Limb (tissue), 2 donors: Measurements from ENCODE around the gene ZNF408.
"Not testable (repeated sequence)": the region's sequence is repeated elsewhere in the genome, so short reads cannot be mapped to it uniquely, and the experiment has no call there.

Experiments
- DNase-seq, 2 donors: peaks; one replicate each; pipeline ENCODE4 v3.0.0-alpha.2; 2016; ENCODE audit errors: extremely low spot score in 2 of 2

The ZNF408 gene

DNA sequence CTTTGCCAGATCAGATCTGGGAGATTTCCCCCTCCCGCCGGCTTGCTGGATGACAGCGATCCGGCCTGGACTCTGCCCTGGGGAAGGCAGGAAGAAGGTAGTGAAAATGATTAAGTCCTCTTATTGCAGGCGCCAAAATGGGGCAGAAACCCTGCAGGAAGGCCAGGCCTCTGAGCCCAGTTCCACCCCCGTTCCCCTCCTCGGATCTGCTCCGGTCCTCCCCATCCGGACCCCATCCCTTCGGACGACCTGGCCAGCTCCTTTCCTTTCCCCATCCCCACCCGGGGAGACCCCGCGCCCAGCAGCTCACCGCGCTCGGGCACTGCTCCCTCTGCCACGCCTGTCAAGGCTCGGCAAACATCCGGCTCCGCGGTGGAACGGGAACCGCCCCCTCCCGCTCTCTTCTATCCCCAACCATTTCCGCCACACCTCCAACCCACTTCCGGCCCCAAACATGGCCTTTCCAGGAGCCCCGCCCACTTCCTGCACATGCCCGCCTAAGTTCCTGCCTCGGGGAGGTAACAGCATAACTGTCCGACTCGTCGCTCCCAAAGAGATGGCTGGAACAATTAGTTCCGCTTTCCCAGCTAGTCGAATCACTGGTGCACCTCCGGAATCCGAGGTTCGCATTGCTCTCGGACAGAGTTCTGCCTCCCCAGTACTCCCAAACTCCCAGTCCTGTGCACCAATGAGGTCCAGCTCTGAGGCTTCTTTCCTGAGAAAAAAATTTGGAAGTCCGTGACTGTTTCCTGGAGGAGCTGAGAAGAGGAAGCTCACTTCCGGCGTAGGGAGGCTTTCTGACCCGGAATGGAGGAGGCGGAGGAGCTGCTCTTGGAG, at the start of gene ZNF408, which contains the start of gene ARHGAP1:
TSS of gene ZNF408 (plus strand) at position 791 of the 837 bp plus-strand sequence. CDS start at position 808, 17 bp downstream.
TSS of gene ARHGAP1 (minus strand) at position 379 of the 837 bp plus-strand sequence. CDS start 4,512 bp downstream, outside the sequence.
- DNase-seq = peak; percentile 97 to 99

DNA sequence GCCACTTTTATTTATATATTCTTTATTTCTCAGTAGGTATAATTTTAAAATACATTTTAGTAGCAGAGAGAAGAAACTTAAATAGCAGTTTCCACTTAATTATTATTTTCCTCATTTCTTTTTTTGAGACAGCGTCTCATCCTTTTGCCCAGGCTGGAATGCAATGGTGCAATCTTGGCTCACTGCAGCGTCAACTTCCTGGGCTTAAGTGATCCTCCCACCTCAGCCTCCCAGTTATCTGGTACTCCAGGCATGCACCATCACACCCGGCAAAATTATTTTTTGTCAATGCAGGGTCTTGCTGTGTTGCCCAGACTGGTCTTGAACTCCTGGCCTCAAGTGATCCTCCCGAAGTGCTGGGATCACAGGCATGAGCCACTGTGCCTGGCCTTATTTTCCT, 45.2 kb upstream of the ZNF408 start:
- DNase-seq = no peak

DNA sequence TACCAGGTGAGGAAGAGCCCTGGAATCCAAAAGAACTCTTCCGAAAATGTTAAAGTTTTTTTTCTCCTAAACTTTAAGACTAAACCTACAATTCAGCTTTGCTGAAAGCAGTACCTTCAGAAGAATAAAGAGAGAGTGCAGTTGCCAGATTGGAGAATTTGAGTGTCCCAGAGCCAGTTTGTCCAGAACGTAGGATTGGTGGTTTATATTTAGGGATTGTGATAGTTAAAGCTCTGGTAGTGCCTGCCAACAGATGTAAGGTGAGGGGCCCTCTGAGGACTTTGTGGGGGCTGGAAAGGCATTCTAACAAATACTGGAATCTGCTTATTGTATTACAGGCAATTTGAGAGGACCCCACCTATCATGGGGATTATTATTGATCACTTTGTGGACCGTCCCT, 43.6 kb upstream of the ZNF408 start:
- no peak for DNase-seq

DNA sequence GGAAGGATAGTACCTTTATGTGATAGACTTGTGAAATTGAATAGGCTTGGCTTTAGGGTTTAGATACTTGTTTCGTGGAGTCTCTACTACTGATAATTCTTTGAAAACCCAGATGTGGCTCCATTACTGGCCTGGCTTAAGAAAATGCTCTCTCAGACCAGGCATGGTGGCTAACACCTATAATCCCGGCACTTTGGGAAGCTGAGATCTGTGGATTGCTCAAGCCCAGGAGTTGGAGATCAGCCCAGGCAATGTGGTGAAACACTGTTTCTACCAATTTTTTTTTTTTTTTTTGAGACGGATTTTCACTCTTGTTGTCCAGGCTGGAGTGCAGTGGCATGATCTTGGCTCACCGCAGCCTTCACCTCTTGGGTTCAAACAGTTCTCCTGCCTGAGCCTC, 42.6 kb upstream of the ZNF408 start:
- no peak for DNase-seq

DNA sequence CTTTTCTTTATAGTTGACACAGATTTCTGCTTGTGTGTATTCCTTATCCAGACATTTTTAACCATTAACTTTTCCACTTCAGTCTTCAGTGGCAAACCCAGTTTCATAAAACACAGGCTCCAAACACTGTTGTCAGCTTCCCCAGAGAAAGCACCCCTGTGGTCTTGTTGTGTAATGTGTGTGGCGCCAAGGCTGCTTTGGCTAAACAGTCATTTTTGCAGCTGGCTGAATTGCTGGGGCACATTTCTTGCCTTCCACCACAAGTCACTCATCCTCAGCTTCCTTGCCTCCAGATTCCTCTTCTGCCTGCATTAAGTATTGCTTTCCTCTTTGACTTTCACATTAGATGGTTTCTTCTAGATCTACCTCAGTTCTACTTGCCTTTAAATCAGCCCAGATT, 40.9 kb upstream of the ZNF408 start:
- DNase-seq = no peak

DNA sequence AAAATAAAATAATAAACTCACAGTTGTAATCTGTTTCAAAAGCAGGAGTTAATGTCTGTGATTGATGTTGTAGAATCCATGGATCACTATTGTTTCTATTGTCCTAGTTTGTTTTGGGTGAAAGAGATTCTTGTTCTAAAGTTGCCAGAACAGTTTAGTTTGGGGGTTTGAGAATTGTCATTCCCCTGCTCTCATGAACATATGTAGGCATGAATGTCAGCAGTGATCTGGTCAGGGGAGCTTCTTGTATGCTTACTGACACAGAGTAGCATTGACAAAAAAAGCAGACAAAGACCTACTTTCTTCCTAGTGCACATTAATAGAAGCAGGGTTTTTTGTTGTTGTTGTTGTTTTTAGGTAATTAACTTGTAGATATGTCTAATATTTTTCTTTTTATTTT, 39.0 kb upstream of the ZNF408 start:
- no peak for DNase-seq

DNA sequence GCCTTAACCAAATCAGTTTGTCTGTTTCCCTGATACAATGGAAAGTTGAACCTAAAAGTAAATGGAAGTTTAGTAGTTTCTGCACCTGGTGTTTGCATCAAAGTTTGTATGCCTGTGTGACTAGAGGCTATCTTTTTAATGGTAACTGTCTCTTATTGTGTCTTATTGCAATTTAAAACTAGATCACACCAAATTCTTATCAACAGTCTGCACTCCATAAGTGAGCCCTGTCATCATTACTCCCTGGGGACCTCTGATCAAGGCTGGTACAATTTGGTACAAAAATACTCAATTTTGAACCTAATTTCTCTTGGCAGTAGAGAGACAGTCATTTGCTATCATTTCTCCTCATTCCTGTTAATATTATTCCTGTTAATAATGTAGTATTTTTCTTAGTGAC, 38.5 kb upstream of the ZNF408 start:
- no peak for DNase-seq

DNA sequence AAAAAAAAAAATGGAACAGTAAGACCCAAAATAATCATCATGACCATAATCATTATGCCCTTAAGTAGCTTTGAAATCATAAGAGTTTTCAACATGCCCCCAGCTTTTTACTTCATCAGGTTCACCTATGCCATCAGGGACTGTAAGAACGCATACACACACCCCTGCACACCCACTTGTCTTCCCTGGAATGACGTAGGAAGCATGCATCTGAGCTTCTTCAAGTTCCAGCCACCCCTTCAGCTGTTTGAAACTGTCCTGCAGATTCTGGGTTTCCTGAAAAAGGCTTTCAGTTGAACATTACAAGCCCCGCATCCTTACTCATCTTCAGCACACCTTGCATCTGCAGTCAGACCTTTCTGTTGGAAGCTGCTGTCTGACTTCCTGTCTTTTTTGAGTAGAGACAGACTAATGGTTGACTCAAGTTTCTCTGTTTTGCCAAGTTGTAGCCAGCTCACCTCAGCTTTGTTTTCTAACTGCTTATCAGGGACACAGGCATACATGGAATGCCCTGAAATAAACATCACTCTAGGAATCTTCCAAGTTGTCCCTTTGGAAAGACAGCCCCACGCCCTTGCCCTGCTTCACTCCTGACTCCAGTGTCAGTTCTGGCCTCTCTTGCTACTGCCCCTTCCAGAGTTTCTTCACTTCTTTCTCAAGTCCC, 37.4 kb upstream of the ZNF408 start:
- no peak for DNase-seq

DNA sequence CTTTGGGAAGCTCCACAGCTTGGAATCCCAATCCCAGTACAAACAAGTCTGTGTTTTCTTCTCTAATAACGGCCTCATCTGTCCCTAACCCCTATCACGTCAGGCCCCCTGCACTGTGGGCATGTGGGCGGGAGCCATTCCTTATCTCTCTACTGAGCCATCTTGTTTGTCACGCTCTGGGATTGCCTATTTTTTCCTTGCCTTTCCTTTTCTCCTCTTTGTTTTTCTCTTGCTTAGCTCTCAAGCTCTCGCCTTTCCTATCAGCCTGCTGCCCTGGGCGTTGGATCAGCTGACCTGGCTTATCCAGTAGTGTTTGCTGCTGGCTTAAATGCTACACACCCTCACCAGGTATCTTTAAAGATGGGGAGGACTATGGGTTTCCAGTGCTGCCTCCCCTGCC, 36.2 kb upstream of the ZNF408 start:
- no peak for DNase-seq

DNA sequence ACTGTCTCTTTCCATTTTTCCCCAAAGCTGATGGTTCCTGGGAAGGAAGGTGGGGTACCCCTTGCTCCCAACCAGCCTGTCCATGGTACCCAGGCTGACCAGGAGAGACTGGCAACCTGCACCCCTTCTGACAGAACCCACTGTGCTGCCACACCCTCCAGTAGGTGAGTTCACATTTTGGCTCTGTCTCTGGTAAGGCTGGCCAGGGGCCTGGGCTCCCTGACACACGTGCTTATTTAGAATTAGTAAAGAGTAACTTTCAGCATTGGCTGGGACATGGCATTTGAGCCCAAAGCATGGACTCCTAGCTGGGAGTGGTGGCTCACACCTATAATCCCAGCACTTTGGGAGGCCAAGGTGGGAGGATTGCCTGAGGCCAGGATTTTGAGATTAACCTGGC, 35.5 kb upstream of the ZNF408 start:
- DNase-seq = no peak

DNA sequence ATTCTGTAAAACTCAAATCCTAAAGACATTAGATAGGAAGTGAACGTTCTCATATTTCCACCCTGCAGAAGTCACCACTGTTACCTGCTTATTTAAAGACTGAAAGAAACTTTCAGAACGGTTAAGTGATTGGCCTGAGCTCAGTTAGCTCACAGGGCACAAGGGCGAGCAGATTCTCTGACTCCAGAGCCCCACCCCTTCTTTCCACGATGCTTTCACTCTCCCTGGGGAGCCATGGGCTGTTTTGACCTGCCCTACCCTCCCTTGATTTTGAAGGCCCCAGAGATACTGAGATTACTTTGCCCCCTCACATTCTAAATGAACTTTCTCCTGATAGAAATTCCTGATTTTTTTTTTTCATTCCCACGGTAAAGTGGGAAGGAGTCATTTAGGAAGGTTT, 34.3 kb upstream of the ZNF408 start:
- no peak for DNase-seq

DNA sequence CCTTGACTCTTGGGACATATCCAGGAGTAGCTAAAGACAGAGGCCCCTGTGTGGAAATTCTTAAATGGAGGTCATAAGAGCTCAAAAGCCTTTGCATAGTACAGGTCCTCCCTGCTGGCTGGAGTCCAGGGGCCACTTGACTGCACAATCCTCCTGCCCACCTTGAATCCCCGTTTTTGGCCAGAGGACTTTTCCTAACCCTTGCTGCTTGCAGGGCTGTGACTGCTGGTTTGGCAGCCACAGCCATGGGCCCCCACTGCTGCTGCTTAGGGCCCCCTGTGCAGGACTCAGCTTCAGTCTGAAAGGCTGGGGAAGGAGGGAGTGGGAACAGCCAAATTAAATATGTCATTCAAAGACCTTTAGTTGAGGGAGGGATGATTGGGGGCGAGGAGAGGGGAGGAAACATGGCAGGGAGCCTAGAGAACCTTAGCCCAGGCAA, 33.8 kb upstream of the ZNF408 start:
- DNase-seq = peak; percentile 31 to 53

DNA sequence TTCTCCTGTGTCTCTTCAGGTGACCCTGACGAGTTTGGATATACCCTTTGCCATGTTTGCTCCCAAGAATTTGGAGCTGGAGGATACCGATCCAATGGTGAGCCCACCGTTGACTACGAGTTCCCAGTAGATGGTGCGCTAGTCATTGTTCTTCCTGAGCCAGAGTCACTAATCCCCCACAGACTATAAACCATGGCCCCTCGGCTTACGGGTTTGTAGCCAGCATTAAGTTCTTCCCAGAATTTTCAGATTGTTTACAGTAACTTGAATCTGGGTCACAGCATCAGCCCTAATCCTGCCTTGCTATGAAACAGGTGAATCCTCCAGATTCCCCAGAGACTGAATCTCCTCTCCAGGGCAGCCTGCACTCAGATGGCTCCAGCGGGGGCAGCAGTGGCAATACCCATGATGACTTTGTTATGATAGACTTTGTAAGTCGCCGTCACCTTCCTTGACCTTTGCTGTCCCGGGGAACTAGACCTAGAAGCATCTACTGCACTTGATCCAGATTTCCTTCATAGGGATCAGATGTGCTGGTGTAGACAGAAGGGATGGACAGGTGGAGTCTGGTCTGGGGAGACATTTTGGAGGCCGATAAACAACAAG, 32.2 kb upstream of the ZNF408 start:
- DNase-seq = no peak

DNA sequence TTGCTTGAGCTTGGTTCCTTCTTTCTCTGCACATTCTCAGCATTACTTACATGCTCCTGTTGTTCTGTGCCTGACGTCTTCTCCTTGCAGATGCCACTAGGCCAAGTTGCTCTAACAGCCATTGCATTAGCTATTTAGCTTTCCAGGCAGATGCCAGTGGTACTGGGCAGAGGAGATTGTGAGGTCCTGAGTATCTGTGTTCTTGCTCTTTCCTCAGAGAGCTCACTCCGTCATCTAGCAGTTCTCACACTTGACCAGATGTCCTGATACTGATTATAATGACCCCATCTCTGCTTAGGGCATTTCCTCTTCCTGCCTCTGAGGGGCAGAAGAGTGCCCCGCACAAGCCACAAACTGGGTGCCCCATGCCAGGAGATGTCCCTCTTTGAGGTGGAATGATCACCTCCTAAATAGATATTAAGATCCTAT, 31.1 kb upstream of the ZNF408 start:
- DNase-seq = no peak

DNA sequence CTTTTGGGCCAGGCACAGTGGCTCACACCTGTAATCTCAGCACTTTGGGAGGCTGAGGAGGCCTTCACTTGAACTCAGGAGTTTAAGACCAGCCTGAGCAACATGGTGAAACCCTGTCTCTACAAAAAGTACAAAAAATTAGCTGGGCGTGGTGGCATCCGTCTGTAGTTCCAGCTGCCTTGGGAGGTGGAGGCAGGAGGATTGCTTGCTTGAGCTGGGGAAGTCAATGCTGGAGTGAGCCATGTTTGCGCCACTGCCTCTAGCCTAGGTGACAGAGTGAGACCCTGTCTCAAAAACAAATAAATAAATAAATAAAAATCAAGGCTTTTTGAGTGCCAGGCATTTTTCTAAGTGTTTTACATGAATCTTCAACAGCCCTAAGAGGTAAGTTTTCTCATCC, 30.3 kb upstream of the ZNF408 start:
- not testable (repeated sequence) for DNase-seq

DNA sequence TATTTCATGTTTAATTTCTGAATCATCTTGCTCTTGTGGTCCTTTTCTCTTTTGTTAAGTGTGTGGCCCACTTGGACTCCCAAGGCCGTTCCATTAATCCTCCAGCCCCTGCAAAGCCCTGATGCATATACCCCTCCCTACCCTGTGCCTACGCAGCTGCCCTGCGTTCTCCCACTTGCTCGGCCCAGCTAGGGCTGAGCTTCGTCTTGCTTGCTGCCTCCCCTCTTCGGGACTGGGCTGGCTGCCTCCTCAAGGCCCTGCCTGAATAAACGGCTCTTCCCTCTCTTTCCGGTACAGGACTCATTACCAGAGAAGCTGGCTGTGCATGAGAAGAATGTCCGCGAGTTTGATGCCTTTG, 28.9 kb upstream of the ZNF408 start:
- no peak for DNase-seq

DNA sequence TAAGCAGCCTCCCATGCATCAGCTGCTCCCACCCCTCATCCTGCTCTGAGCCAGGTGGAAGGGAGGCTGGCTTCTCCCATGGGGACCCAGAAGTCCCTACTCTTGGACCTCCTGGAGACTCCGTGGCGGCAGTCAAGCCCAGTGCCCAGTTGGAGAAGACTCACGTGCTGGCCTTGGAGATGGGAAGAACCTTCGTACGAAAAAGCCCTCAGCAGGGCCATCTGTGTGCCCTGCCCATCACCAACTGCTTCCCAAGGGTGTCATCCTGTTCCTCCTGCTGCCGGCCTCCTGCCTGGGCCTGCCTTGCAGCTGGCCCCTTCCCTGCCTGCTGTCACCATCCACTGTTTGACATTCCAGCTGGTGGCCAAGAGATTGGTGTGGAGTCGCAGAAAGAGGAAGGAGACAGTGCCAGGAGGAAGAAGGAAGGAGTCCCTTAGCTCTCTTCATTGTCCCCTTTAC, 28.4 kb upstream of the ZNF408 start:
- DNase-seq = no peak

DNA sequence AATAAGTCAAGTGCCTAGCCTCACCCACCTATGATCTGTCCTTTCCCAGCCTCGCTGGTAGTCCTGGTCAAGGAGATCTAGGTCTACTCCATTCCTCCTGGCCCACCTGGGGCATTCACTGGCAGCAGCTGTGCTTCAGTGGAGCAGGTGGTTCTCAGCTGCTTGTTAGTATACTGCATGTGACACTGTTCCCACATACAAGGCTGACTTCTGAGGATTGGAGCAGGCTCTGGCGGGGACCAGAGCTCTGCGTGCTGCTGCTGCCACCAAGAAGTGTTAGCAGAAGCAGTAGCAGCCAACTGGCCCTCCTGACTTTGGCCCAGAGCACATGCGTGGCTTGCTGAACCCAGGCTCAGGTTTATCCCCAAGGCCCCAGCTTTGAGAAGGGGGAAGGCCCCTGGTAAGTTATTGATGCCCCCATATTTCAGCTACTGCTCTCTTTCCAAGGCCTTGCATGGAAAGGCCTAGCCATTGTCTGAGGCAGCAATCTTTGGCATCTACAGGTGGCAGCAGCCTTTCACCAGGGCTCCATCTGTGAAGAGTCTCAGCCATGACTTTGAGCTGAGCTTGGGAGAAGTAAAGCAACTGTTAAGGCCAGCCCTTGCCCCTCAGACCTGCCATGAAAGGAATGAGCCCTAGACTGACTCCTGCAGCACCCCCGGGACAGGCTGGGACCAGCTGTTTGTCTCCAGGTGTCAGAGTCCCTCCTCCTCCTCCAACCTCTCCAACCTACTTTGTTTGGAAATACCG, 26.9 kb upstream of the ZNF408 start:
- DNase-seq = no peak

DNA sequence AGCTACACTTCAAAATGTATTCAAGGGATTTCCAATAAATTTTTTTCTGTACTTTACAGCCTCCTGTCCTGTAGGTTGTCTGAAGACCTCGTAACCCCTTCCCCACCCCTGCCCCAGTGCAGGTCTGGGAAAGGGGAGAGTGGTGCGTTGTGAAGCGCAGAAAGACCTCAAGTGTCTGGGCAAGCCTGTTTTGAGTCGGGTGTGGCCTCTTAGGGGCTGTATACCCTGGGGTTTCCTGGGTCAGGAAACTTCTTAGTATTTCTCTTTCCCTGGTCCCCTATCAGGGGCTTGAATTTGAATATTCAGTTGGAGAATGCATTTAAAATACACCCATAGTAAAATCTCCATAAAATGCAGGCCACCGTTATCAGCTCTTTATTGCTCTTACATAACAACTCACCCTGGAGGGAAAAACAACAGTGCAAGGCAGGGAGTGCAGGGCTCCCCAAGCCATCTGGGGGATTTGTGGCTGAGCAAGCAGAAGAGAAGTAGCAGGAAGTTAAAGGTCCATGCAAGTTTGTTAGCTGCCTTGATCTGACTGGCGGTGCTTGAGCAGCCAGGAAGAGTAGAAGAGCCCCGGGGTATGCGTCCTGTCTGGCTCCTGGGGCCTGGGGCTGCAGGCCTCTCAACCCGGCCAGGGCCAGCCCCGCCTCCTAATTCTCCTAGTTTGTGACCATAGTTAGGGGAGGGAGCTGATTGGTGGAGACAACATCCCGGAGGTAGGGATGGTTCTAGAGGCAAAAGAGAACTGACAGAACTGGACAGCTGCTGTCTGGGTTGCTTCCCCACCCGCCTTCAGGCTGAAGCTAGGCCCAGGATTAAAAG, 26.2 kb upstream of the ZNF408 start:
- DNase-seq = peak; percentile 13 to 48

DNA sequence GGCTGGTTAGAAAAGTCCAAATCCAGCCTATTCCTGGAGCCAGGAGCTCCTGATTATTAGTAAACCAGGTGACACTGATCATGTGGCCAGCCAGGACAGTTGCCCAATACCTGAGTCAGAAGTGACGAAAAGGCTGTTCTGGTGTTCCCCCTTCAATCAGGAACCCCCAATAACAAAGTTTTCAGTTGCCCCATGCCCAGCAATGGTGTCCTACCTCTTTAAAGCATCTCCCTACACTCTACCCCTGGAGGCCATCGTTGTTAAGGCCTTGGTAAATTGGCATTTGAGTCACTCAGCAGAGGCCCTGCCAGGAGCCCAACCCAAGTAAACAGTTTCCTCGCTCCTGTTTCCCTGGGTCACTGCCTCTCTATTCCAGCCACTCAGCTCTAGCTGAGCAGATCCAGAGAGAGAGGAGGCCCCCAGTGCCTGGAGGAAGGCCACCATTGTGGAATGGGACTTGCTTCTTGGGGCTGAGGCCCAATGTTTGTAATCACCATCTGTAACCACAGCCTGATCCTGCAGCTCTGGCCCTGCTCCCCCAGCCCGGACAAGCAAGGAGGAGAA, 25.5 kb upstream of the ZNF408 start:
- no peak for DNase-seq
